OCI-LY3 (cell line): ENCODE results near the gene NLRP14.

ENCODE experiments used
- H2AFZ ChIP-seq: fragments of 200-600, 300-600 bp; shearing (Covaris generic); 2 replicates; pipeline ENCODE4 v1.6.0; 2014; ENCODE audit warnings: antibody characterized with exemption, low read depth, low read length
- H3K27ac ChIP-seq: fragments of 200-600, 300-600 bp; sonication (generic); 2 replicates; pipeline ENCODE4 v1.5.1; 2014; ENCODE audit warnings: mild to moderate bottlenecking, low read length, moderate library complexity, mixed read lengths
- H3K27me3 ChIP-seq: fragments of 200-600, 300-600 bp; sonication (generic); 2 replicates; pipeline ENCODE4 v1.6.1; 2014; ENCODE audit warnings: low read depth, low read length, mixed read lengths
- H3K36me3 ChIP-seq: fragments of 200-600, 300-600 bp; sonication (generic); replicated peaks from 2 replicates; pipeline ENCODE3; 2014; ENCODE audit warnings: low read depth, low read length, mixed read lengths
- H3K4me1 ChIP-seq: fragments of 300-600, 200-600 bp; sonication (generic); 2 replicates; pipeline ENCODE4 v1.6.1; 2014; ENCODE audit warnings: low read length, mixed read lengths
- H3K4me2 ChIP-seq: fragments of 200-600, 300-600 bp; sonication (generic); 2 replicates; pipeline ENCODE4 v1.6.1; 2014; ENCODE audit warnings: low read length, mixed read lengths
- H3K4me3 ChIP-seq: fragments of 300-600, 200-600 bp; sonication (generic); 2 replicates; pipeline ENCODE4 v1.5.1; 2014; ENCODE audit warnings: antibody characterized with exemption, mild to moderate bottlenecking, low read length, moderate library complexity
- H3K79me2 ChIP-seq: fragments of 300-600, 200-600 bp; shearing (Covaris generic); 2 replicates; pipeline ENCODE4 v1.6.1; 2014; ENCODE audit warnings: mild to moderate bottlenecking, low read length, mixed read lengths
- H3K9ac ChIP-seq: fragments of 300-600, 200-600 bp; shearing (Covaris generic); 2 replicates; pipeline ENCODE4 v1.6.0; 2014; ENCODE audit warnings: mild to moderate bottlenecking, low read length, moderate library complexity
- H3K9me3 ChIP-seq: fragments of 200-600, 300-600 bp; shearing (Covaris generic); 2 replicates; pipeline ENCODE4 v1.6.1; 2014; ENCODE audit warnings: low read length, mixed read lengths; ENCODE audit not compliant: insufficient read depth
- H4K20me1 ChIP-seq: fragments of 200-600, 300-600 bp; sonication (generic); 2 replicates; pipeline ENCODE4 v1.6.1; 2016; ENCODE audit warnings: low read length, mixed read lengths; ENCODE audit not compliant: insufficient read depth
- CTCF ChIP-seq: fragments of 200-600, 300-600 bp; sonication (generic); IDR thresholded peaks from 2 replicates; pipeline ENCODE4 v1.5.1; 2014; ENCODE audit warnings: antibody characterized with exemption, low read length, low read depth
- EZH2phosphoT487 ChIP-seq: fragments of 200-600 bp; shearing (Covaris generic); IDR thresholded peaks from 2 replicates; pipeline ENCODE4 v1.6.1; 2018; ENCODE audit warnings: antibody characterized with exemption, mixed run types, low read depth

NLRP14 gene

GRCh38 chr11:7031471-7031871 is 11.2 kb downstream of the NLRP14 start:
- TF ChIP-seq CTCF (no peak), EZH2phosphoT487 (no peak)
- Histone ChIP-seq H3K9ac (no peak overlapping the region), H3K4me3 (peak overlapping the region; percentile 35), H2AFZ (peak overlapping the region; percentile 68; the same call in 1 of the 2 replicates), H3K9me3 (no peaks in the 10 kb centered on the region), H3K4me1 (peaks cover 16% of the 10 kb centered on the region), H3K36me3 (no peaks in the 10 kb centered on the region), H3K27ac (no peak overlapping the region), H3K27me3 (no peaks in the 10 kb centered on the region), H3K79me2 (no peaks in the 10 kb centered on the region), H4K20me1 (no peaks in the 10 kb centered on the region), H3K4me2 (peak overlapping the region; percentile 56)

DNA sequence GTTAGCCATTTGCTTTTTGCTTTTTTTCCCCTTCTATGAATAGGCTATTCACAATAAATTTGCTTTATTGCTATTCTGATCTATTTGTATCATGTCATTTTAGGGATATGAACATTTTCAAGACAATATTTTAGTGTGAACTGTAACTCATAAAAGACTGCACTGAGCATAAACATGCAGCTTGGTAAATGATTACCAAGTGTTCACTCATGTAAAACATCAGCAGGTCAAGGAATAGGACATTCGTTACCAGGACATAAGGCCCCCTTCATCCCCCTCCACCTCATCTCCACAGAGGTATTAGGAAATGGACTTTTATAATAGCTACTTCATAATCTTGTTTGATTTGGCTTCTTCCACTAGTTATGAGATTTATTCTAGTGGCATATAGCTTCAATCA is 12.4 kb downstream of the NLRP14 start:
- H3K9ac ChIP-seq = no peak overlapping the region
- no peaks in the 10 kb centered on the region for H3K9me3 ChIP-seq
- no peaks in the 10 kb centered on the region for H4K20me1 ChIP-seq
- TF ChIP-seq CTCF = no peak
- TF ChIP-seq EZH2phosphoT487 = no peak
- no peaks in the 10 kb centered on the region for H3K36me3 ChIP-seq
- H3K27me3 ChIP-seq = no peaks in the 10 kb centered on the region
- no peak overlapping the region for H3K27ac ChIP-seq
- H3K4me2 ChIP-seq = no peak overlapping the region
- peaks cover 16% of the 10 kb centered on the region for H3K4me1 ChIP-seq
- H3K4me3 ChIP-seq = no peak overlapping the region
- H2AFZ ChIP-seq = no peak overlapping the region
- no peaks in the 10 kb centered on the region for H3K79me2 ChIP-seq

GRCh38 chr11:7034019-7034418 is 13.7 kb downstream of the NLRP14 start:
- TF ChIP-seq CTCF (no peak), EZH2phosphoT487 (no peak)
- no peak overlapping the region for H2AFZ ChIP-seq
- no peaks in the 10 kb centered on the region for H3K36me3 ChIP-seq
- H3K4me2 ChIP-seq = no peak overlapping the region
- H3K79me2 ChIP-seq = no peaks in the 10 kb centered on the region
- H3K9me3 ChIP-seq = no peaks in the 10 kb centered on the region
- H3K4me1 ChIP-seq = peaks cover 16% of the 10 kb centered on the region
- no peaks in the 10 kb centered on the region for H4K20me1 ChIP-seq
- H3K9ac ChIP-seq = no peak overlapping the region
- no peak overlapping the region for H3K4me3 ChIP-seq
- H3K27me3 ChIP-seq = no peaks in the 10 kb centered on the region
- H3K27ac ChIP-seq = no peak overlapping the region

GRCh38 chr11:7046474-7047175 is 26.3 kb downstream of the NLRP14 start:
- no peak overlapping the region for H3K9ac ChIP-seq
- H2AFZ ChIP-seq = no peak overlapping the region
- TF ChIP-seq CTCF (no peak), EZH2phosphoT487 (no peak)
- H3K9me3 ChIP-seq = no peaks in the 10 kb centered on the region
- H3K4me3 ChIP-seq = no peak overlapping the region
- no peak overlapping the region for H3K27ac ChIP-seq
- H3K36me3 ChIP-seq = no peaks in the 10 kb centered on the region
- no peak overlapping the region for H3K4me2 ChIP-seq
- no peaks in the 10 kb centered on the region for H3K79me2 ChIP-seq
- no peaks in the 10 kb centered on the region for H3K4me1 ChIP-seq
- no peaks in the 10 kb centered on the region for H4K20me1 ChIP-seq
- no peaks in the 10 kb centered on the region for H3K27me3 ChIP-seq
